ENCODE results near the gene MIGA2. TPM values are rescaled to one million over a fixed set of nuclear protein-coding genes. Genes with fewer than 3 reads are reported as not detected.

MIGA2 gene
- total RNA-seq, 1 donor from 2014 or later: 40.2 TPM

DNA sequence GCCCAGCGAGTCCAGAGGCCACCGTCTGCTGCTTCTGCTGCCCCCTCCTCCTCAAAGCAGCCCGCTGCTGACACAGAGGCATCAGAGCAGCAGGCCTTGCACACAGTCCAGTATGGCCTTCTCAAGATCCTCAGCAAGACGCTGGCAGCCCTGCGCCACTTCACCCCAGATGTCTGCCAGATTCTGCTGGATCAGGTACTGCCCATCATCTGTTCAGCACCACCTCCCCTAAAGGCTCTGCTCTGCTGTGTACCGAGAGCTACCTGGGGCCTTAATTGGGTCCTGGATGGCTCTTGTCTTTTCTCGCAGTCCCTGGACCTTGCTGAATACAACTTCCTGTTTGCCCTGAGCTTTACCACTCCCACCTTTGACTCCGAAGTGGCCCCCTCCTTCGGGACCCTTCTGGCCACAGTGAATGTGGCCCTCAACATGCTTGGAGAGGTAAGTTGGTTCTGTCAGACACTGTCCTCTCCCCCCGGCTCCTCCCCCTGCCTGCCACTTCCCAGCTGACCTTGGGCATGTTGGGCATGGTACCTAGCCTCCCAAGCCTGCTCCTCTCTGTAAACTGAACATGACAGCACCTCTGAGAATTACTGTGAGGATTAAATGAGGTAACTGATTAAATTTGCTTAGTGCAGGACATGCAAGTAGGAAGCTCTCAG is 31.0 kb upstream of the MIGA2 start:
- Mint-ChIP-seq H3K36me3 (ENCODE audit: unreplicated experiment) (no peaks in the 10 kb centered on the region), H3K9me3 (ENCODE audit: unreplicated experiment) (peaks cover 28% of the 10 kb centered on the region), H3K27ac (ENCODE audit: unreplicated experiment) (peak overlapping the region; percentile 48), H3K4me1 (ENCODE audit: low read depth, unreplicated experiment) (peaks cover 15% of the 10 kb centered on the region), H3K27me3 (ENCODE audit: unreplicated experiment) (peaks cover 21% of the 10 kb centered on the region), H3K4me3 (ENCODE audit: unreplicated experiment) (no peak overlapping the region)
- TF ChIP-seq CTCF (IDR thresholded peaks at IDR 0.05; ENCODE audit: partially characterized antibody, unreplicated experiment): no peak
- DNase-seq: no peak

- peaks cover 21% of the 10 kb centered on the region for H3K9me3 Mint-ChIP-seq (ENCODE audit: unreplicated experiment)
- peak overlapping the region; percentile 87 for H3K27ac Mint-ChIP-seq (ENCODE audit: unreplicated experiment)
- peak; percentile 83 for TF ChIP-seq CTCF (IDR thresholded peaks at IDR 0.05; ENCODE audit: partially characterized antibody, unreplicated experiment)
- no peak overlapping the region for H3K4me3 Mint-ChIP-seq (ENCODE audit: unreplicated experiment)
- no peaks in the 10 kb centered on the region for H3K36me3 Mint-ChIP-seq (ENCODE audit: unreplicated experiment)
- DNase-seq: peak; percentile 81
- peaks cover 20% of the 10 kb centered on the region for H3K27me3 Mint-ChIP-seq (ENCODE audit: unreplicated experiment)
- H3K4me1 Mint-ChIP-seq (ENCODE audit: low read depth, unreplicated experiment): peaks cover 22% of the 10 kb centered on the region
Measured at GRCh38 chr9:129006328-129007034, 29.9 kb upstream of the MIGA2 start.

DNA sequence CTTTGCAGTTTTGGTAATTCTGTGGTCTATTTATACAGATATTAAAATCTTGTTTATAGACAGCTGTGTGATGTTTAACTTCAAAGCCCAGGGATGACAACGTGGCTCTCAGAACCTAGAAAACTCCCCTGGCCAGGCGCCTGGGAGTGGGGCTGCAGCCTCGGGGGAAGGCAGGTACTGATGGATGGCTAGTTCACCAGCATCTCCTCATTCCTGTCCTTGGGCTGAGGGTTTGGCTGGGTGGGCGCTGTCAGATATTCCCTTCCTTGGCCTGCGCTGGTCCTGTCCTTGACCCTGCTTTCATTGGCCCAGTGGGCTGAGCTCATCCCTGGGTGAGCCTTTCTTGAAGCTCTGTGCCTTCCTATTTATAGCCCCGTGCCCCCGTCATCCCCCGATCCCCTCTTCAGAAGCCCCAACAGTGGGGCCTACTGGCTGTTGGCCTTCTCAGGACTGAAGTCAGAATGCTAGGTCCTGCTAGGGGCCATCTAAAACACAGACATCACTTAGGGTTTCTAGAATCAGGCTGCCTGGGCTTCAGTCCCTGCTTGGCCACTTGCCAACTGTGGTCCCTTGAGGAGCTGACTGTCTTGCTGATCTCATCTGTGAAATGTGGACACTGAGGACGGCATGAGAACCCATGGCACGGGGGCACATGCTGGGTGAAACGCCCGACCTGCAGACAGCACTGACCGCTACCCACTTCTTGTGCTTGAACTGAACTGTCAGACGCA is 29.2 kb upstream of the MIGA2 start:
- Mint-ChIP-seq H3K36me3 (ENCODE audit: unreplicated experiment) (no peaks in the 10 kb centered on the region), H3K27ac (ENCODE audit: unreplicated experiment) (peak overlapping the region; percentile 82), H3K4me1 (ENCODE audit: low read depth, unreplicated experiment) (peaks cover 28% of the 10 kb centered on the region), H3K4me3 (ENCODE audit: unreplicated experiment) (peak overlapping the region; percentile 52), H3K9me3 (ENCODE audit: unreplicated experiment) (peaks cover 22% of the 10 kb centered on the region), H3K27me3 (ENCODE audit: unreplicated experiment) (peaks cover 22% of the 10 kb centered on the region)
- peak; percentile 80 for DNase-seq
- TF ChIP-seq CTCF (IDR thresholded peaks at IDR 0.05; ENCODE audit: partially characterized antibody, unreplicated experiment): peak; percentile 37

DNA sequence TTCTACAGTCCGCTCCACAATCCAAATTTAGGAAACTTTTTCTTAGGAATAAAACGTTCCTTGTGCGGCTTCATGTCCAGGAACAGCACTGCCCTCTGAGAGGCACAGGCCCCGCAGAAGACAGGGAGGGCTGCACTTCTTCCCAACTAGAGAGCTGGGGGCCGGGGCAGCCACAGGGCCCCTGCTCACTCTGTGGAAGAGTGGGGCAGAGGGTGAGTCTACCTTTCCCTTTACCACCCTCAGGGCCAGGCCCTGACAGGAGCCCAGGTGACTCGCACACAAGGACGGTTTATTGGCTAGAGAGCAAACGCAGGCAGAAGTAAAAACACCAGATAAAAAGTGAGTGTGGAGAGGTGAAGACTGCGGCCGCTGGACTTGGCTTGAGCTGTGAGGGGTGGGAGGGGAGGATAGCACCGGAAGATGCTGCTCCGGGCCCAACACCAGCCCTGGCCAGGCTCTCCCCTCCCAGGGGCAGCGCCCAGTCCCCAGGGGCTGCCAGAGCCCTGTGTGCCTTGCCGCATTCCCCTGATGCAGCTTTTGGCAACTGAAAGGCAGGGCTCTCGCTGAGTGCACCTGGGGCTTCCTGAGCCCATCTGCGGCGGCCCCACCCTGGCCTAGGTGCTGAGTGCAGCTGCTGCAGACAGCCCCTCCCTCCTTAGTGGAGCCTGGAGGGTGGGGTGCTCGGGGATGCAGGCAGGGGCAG is 28.5 kb upstream of the MIGA2 start:
- Mint-ChIP-seq H3K4me1 (ENCODE audit: low read depth, unreplicated experiment) (peaks cover 34% of the 10 kb centered on the region), H3K36me3 (ENCODE audit: unreplicated experiment) (no peaks in the 10 kb centered on the region), H3K27me3 (ENCODE audit: unreplicated experiment) (peaks cover 20% of the 10 kb centered on the region), H3K27ac (ENCODE audit: unreplicated experiment) (peak overlapping the region; percentile 82), H3K4me3 (ENCODE audit: unreplicated experiment) (peak overlapping the region; percentile 52), H3K9me3 (ENCODE audit: unreplicated experiment) (peaks cover 20% of the 10 kb centered on the region)
- no peak for DNase-seq
- no peak for TF ChIP-seq CTCF (IDR thresholded peaks at IDR 0.05; ENCODE audit: partially characterized antibody, unreplicated experiment)
